PC-9 (cell line): Measurements from ENCODE around the gene KIFC3.

Experiments used
- CTCF ChIP-seq: fragments of 200-600 bp; sonication (generic); conservative IDR thresholded peaks from 2 replicates; pipeline ENCODE4 v1.6.1; 2017; ENCODE audit warnings: mixed run types, antibody characterized with exemption, mild to moderate bottlenecking, moderate library complexity
- EZH2 ChIP-seq: fragments of 200-600 bp; sonication (generic); IDR thresholded peaks from 2 replicates; pipeline ENCODE4 v1.8.0; 2017; ENCODE audit warnings: antibody characterized with exemption, low read depth

- no peak for TF ChIP-seq CTCF
- no peak for TF ChIP-seq EZH2
Measured at GRCh38 chr16:57842601-57843000, 40.3 kb upstream of the KIFC3 start.
